Activated CD4-positive, CD25-positive, alpha-beta regulatory T cell treated with anti-CD3 and anti-CD28 coated beads, Interleukin-2, amount 50 U/mL, for 24 hours (primary cell): ENCODE data around the gene FIGN.

ENCODE experiments used
- ATAC-seq, 2 donors: fragments of 150-1000 bp; cut with Tn5 transposase; one replicate each; pipeline ENCODE4 v1.10.0; 2021; ENCODE audit warnings: mild to moderate bottlenecking in 1 of 2, moderate library complexity in 1 of 2

FIGN gene

DNA sequence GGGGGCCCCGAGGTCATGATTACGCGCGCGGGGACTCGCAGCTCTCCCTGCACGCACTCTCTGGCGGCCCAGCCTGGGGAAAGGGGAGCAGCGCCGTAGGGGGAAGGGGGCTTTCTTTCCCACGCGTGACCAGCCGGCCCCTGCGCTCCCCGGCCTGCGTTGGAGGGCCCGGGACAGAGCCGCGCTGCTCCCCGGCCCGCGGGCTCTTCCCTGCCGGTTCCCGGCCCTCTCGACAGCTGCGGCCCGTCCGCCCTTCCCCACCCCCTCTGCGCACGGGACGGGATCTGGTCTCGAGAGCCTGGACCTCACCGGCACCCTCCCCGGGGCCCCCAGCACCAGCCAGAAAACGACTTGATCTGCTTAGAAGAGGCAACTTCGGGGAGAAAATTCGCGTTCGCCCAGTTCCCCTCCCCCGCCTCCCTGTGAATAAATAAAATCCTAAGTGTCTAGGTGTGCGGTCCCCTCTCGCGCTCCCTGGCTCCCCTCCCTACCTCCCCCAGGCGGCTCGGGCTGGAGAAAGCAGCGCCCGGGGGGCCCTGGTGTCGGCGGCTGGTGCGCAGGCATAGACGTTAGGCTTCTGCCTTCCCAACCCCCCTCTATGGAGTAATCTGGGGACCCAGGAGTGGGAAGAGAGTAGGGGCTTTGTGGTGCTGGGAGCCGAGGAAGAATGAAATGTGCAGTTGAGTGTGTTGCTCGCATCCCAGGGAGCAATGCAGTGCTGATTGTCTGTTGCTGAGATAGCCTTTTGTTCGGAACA lies 803 bp upstream of the FIGN start:
- no peak for ATAC-seq

DNA sequence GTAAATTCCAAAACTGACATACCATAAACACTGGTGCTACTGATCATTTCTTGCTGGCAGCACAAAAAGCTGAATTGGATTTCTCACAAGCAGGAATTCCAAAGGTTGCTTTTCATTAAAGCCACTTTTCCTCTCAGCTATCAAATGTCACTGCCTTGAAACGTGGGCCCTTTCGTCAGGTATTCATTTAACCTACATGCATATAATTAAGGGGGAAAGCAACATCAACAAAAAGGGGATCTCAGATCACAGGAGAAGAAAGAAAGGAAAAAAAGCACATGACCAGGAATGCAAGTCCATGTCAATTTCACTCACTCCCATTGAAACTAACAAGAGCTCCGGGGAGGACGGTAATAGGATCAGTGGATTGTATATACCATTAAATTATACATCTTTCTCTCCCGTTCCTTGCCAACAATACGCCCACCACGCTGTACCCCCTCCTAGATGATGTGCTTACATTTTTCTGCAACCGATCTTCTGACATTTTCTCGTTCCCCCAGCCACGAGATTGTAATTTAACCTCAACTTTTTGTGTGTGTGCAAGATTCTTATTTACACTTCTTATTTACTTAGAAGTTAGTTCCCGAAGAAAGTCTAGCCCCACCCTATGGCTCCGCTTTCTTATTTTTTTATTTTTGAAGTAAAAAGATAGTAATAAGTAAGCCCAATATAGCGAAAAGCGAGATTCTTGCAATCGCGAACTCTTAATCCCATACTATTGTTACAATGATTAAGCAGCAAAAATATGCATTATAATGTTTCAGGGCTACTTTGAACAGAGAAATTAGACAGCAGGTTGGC lies 725 bp downstream of the FIGN start:
- ATAC-seq, result no peak

DNA sequence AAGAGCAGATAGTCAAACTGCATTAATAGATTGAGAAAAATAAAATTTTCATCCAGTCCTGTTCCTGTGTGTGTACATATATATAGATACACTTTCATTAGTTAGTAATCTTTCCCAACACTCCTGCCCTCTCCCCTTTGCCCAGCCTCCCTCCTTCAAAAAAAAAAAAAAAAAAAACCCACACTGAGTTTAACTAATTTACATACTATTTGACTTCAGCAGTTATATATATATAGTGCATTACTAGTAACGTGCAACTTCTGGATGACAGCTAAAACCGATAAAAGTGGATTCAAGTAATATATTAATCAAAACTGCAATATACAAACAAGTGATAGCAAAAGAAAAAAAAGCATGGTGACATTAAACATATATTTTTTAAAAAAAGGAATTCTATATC lies 1.4 kb downstream of the FIGN start:
- no peak for ATAC-seq

DNA sequence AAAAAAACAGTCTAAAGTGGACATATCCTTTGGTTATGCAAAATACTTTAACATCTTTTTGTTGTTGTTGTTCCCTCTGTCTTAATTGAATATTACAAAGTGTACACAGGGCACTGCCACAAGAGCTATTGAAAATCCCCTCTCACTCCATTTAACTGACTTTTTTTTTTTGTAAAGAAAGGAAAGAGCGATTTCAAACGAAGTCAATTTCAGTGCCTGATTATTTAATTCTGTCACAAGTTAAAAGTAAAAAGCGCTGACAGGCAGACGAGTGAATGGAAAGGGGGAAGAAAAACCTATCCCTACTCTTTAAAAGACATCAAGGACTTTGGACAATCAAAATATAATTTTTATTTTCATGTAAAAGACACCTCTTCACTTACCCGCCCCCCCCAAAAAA lies 1.9 kb downstream of the FIGN start:
- no peak for ATAC-seq

DNA sequence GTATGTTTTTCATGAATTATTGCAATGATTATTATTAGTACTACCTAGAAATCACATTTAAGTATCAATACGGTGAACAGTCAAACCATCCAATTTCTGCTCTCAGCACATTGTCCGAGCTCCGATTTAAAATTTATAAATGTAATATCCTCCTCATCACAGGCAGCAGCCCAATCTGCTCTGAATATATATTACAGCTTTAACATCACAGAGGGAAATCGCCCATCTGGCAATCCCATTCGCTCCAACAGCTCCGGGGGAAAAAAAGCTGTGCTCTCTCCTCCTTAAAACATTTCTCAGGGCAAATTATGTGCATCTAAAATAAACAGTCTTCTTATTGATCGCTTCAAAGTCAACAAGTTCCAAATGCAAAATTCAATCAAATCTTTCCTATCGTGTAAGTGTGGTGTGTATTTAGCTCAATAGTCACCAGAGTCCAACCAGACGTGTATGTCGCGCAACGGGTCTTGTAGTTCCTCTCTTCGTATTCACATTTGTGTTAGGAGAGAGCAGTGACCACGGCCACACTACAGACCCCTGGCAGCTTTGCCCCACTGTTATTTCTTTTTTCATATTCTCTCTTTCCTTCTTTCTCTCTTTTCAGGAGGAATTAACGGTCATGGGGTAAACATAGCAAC lies 2.4 kb downstream of the FIGN start:
- ATAC-seq, result no peak

DNA sequence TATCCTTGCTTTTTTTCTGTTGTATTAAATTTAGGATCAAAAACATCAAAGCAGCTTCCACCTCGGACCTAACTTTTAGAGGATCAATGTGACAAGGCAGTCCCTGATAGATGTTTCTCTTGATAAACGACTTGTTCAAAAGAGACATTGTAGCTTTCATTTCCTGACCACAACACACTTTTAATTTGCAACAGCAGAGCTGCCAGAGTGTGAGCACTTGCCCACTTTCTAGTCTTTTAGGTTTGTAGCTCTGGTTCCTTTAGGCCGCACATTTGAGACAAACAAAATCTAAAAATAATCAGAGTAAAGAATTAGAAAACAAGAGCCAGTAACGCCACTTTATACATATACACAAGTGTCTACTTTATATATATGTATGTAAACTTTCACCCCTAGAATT lies 3.1 kb downstream of the FIGN start:
- no peak for ATAC-seq

DNA sequence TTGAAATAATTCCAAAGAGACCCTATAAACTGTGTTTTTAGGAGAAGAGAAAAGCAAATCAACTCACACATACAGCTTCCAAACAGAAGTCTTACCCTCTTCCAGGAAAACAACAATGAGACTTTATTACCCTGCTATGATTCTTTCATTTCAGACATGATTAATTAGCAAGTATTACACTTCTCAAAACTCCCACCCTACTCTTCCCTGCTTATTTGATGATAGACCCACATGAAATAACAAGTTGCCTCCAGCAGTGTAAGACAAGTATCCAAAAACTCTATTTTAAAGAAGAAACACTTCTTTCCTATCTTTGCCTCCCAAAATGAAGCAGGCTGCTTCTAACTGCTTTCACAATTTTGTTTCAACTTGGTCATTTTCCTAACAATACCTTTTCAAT lies 4.1 kb downstream of the FIGN start:
- no peak for ATAC-seq

DNA sequence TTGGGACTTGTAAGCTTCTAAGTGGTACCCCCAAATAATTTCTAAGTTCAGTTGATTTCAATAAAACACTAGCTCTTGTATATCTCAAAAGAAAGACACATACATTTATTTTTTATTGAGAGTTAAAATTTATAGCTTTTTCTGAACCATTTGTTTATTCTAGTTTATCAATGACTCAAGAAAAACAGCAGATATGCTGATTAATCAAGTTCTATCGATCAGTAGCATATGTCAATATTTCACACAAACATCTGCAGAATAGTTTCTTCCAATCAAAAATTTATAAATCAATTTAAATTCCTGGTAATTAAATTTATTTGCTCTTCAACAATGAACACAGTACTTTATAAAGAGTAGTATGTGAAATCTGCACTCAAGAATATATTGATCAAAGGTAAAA lies 5.3 kb downstream of the FIGN start:
- no peak for ATAC-seq

DNA sequence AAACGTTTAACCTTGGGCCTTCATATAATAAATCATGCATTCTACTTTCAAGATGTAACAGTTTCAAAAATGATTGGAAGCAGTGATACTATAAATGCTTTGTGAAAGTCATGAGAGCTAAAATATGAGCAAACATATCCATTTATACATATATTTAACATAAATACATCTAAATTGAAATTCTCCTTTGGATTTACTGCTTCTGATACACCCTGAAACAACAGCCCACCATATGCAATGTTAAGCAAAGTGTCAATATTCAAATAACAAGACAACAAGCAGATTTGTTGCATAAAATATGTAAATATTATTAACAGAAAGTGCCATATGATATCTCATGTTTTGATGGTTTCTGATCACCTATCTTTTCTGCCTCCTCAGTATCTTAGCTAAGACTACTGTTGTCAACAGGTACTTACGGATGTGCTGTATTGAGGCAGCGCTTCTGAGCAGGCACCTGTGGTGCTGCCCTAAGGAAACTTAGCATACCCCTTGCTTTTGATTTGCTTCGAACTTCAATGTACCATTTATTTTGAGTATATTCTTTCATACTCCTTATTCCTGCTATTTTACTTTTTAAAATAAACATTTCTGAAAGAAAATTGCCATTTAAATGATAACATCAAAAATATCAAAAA lies 6.1 kb downstream of the FIGN start:
- ATAC-seq, result no peak

DNA sequence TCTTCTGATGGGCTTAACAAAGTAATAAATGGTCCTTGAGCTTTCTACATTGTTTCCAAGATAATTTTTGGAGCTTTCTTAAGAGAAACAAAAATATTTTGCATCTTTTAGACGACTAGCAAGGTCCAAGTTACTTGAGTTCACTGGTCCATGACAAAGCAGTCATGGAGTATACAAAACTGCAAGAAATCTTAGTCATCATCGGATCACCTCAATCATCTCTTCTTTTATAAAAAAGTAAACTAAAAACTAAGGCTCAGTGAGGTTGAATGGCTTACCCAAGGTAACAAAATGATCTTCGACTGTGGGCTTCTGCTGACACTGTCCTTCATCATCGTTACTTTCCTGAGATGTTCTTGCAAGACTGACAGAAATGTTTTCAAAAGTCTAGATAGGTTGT lies 11.9 kb downstream of the FIGN start:
- no peak for ATAC-seq

DNA sequence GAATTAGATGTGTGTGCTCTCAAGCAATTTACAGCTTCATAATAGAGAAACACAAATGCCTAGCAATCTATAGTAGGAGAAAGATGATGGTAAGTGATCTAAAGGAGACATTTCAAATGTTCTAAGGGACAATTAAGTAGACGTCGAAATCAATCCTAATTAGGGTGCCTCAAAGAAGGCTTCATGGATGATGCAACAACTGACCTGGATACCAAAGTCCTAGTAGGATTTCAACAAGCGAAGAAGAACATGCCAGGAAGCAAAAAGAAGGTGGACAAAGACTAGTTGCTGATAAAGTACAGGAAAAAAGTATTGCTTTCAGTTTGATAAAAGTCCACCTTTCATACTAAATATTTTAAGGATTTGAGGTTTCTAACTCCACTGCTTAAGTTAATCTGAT lies 12.5 kb downstream of the FIGN start:
- ATAC-seq, result no peak

DNA sequence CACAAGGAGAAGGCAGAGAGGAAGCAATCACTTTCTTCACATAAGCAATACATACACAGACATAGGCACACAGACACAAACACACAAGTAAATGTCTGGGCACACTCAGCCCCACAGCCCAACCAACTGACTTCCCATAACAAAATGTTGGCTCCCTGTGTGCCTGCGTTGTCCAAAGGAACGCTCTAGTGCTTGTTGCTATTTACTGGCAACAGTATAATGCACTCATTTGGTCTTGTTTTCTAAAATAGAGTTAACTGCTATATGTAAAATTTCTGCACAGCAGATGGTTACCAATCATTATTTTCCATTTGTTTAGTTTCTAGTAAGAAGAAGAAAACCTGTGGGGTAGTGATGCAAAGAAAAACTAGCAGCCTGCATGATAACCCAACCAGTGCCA lies 16.5 kb downstream of the FIGN start:
- ATAC-seq, result no peak

DNA sequence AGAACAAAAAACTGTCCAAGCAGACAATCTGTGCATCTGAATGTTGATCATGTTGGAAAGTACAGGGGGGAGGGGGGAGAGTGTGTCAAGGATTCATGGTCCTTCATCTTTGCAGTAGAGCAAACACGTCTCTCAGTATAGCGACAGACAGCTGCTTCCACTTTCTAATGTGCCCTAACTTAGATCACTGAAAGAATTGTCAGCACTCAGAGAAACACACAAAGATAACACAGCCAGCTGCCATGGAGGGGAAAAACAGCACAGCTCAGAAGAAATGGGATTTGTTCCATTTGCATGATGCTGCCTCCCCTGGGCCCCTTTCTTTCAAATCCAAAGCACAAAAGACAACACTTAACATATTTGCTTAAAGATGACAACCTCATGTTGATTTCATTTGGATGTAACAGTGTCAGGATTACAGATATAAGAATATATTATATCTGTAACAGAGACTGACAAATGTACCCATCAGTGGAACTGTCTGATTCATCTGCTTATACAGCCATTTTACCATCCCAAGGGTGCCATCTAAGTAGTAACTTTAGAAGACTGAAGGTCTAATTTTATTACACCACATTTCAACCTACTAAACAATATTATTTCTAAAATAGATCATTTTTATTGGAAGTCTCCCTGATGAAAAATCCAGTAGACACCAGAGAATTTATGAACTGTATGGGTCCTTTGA lies 17.7 kb downstream of the FIGN start:
- no peak for ATAC-seq

DNA sequence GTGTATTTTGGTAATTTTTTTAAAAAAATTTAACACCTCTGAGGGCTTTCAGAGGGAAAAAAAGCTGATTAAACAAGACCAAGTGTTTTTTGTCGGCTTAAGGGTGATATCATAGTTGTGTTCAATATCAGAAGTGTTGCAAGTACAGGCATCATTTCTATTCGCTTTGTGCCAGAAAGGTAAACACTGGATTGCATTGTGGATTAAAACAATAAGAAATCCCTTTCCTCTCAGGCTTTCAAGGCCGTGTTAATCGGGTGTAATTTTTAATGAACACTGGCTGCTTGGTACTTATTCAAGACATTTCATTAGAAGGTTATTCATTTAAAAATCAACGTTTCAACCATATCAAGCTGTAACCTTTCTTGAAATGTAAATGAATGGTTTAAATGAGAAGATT lies 18.3 kb downstream of the FIGN start:
- ATAC-seq, result no peak

DNA sequence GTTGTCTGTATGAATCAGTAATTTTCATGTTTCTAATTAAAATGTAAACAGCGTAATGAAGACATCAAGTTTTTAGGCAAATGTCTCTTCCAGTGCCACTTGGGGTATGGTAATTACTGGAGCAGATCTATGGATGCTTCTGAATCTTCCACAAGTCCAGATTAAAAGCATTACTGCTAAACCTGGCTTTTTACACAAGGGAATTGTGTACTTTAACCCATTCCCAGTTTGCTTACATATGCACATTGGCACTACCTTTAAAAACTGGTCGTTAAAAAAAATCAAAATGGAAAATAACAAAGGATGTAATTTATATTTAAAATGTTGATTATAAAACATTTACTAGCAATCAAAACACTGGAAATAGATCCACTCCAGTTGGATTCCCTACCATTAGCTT lies 19.7 kb downstream of the FIGN start:
- ATAC-seq, result no peak

DNA sequence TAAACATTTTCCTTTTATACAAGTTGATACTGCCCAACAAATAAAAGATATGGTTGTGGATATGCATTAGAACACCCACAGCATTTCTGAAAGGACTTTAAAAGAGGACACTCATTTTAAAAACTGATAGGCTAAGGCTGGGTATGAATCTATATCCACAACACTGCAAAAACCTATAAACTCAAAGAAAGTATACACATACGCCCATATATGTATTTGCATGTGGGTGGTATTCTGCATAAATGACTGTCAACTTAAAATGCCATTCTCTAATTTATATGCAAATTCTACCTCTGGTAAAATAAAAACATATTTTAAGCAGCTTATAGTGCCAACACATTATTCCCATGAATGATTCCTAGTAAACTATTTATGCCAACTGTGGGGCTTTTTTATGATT lies 20.1 kb downstream of the FIGN start:
- no peak for ATAC-seq

DNA sequence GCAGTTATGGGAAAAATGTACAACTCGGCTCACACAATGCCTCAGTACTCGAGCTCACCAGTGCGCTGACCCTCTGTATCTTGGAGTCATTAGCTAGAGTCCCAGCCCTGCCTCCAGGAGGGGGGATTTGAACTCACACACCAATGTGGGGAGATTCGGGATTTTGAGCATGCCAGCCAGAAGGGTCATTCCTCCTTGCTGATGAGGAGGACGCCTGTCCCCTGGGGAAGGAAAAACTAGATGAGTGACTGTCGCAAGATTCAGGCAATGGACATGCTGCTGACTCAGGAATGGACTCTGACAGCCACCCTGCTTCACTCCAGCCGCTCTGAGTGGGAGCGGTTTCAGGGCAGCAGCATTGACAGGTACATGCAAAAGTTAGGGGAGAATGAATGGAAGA lies 20.6 kb downstream of the FIGN start:
- ATAC-seq, result no peak

DNA sequence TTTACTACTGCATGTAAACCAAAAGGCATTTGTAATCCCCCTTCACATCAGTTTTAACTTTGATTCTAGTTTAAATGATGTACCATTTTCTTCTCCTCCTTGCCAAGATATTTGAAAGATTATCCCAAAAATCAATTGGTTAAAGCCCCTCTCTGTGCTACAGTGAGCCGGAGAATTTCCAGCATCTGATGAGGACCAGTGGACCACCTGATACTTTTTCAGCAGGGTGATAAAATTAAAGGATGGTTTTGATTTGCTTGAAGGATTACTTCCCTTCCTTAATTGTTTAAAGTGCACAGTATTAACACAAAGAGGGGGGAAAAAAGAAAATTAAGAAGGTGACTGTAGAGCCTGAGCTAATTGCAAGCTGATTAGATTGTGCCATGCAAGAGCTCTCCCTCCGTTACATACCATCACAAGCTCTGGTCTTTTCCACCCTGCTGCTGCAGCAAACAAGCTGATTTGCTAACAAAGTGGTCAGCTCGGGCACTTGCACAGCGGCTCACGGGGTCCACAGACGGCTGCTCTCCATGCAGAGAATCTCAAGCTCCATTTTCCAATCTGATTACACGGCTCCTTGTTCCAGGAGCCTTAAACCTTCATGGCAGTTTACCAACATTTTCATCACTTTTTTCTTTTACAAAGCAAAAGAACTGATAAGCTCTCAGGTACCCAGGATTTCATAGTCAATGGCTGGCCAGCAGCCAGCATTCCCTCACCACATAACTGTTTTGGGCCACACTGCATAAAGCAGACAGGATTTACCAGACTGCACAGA lies 22.1 kb downstream of the FIGN start:
- ATAC-seq, result no peak

DNA sequence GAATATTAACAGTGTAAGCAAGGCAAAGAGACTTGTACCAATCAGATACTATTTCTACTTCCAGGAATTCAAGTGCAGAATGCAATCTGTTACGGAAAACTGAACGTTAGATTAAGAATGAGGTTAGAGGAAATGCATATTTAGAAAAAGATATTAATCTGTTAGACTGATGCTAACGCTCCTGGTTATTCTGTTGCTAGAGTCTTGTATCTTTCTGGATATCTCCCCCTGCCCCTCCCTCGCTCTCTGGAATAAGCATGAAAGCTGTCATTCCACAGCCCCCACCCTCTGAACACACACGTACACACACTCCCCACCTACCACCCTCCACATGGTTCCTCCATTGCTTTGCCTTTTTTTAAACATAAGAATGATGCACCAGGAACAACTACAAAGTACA lies 24.1 kb downstream of the FIGN start:
- ATAC-seq, result no peak

DNA sequence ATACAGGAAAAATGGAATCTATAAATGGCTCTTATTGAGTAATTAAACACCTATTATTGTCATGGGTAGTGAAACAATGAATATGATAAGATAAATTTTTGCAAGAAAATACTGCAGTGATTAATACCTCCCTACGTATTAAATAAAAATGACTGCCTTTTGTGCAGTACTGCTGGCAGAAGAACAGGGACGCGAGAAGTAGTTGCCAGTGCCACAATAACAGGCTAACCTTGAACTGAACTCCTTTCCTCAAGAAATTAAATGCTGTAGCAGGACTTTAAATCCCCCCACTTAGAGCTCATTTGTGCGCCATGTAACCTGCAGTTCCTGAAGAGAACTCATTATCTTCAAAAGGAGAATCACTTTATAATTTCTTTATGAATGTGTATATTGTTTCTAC lies 24.6 kb downstream of the FIGN start:
- no peak for ATAC-seq

DNA sequence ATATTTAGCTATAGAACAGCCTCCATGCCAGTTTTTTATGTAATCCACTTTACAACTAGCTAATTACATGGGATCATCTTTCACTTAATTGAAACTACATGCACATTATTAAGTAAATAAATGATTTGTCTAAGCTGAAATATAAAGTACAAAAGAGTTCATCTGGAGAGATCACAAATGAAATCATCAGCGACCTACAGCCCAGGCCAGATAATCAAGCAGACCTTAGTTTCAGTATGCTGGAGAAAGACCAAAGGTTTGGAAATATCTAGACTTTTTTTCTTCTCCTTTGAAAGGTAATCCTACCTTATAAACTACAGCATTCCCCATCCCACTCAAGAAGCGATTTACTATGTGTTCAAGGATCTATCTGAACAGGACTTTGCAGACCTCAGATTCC lies 26.5 kb downstream of the FIGN start:
- ATAC-seq, result no peak

DNA sequence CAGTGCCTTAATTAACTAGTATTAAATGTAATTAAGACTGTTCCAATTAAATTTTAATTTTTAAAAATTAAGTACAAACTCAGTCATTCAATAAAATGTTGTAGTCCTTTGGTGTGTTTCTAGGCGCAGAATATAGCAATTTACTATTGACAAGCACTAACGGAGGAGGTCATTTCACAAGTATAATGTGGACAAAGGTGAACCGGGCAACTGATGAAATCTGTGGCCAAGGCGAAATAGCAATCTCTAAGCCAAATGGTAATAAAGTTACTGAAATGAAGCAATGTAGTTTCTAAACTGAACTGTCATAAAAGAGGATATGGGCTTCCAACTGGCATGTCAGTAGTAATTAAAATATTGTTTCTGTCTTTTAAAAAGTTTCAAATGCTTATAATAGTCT lies 27.5 kb downstream of the FIGN start:
- no peak for ATAC-seq
